ENCODE measurements around the gene PTMA.
"Not testable (repeated sequence)": the region's sequence is repeated elsewhere in the genome, so short reads cannot be mapped to it uniquely, and the experiment has no call there.

The PTMA gene

GRCh38 chr2:231714639-231715498 is 6.5 kb downstream of the PTMA start:
- peak; percentile 62 to 80 for DNase-seq (ENCODE audit: low read depth in 2 of 2, low spot score in 1 of 2)

GRCh38 chr2:231715499-231715837 is 7.1 kb downstream of the PTMA start:
- DNase-seq (ENCODE audit: low read depth in 2 of 2, low spot score in 1 of 2): no peak

GRCh38 chr2:231715988-231716616 is 7.8 kb downstream of the PTMA start:
- no peak for DNase-seq (ENCODE audit: low read depth in 2 of 2, low spot score in 1 of 2)

- no peak for DNase-seq (ENCODE audit: low read depth in 2 of 2, low spot score in 1 of 2)
Observed at GRCh38 chr2:231716666-231717280, 8.4 kb downstream of the PTMA start.

- no peak for DNase-seq (ENCODE audit: low read depth in 2 of 2, low spot score in 1 of 2)
Observed at GRCh38 chr2:231717281-231718171, 9.2 kb downstream of the PTMA start.

- no peak for DNase-seq (ENCODE audit: low read depth in 2 of 2, low spot score in 1 of 2)
Observed at GRCh38 chr2:231718799-231719198, 10.5 kb downstream of the PTMA start.

GRCh38 chr2:231720292-231720986 is 12.1 kb downstream of the PTMA start:
- DNase-seq (ENCODE audit: low read depth in 2 of 2, low spot score in 1 of 2): no peak

GRCh38 chr2:231720987-231721966 is 13.0 kb downstream of the PTMA start:
- no peak for DNase-seq (ENCODE audit: low read depth in 2 of 2, low spot score in 1 of 2)

- DNase-seq (ENCODE audit: low read depth in 2 of 2, low spot score in 1 of 2): no peak
Observed at GRCh38 chr2:231722721-231723307, 14.5 kb downstream of the PTMA start.

- DNase-seq (ENCODE audit: low read depth in 2 of 2, low spot score in 1 of 2): no peak
Observed at GRCh38 chr2:231725476-231725875, 17.2 kb downstream of the PTMA start.

- no peak for DNase-seq (ENCODE audit: low read depth in 2 of 2, low spot score in 1 of 2)
Observed at GRCh38 chr2:231726276-231726675, 18.0 kb downstream of the PTMA start.

- no peak for DNase-seq (ENCODE audit: low read depth in 2 of 2, low spot score in 1 of 2)
Observed at GRCh38 chr2:231727621-231728020, 19.3 kb downstream of the PTMA start.

- no peak for DNase-seq (ENCODE audit: low read depth in 2 of 2, low spot score in 1 of 2)
Observed at GRCh38 chr2:231732604-231733003, 24.3 kb downstream of the PTMA start.

GRCh38 chr2:231737761-231738160 is 29.4 kb downstream of the PTMA start:
- DNase-seq (ENCODE audit: low read depth in 2 of 2, low spot score in 1 of 2): no peak

GRCh38 chr2:231743376-231744116 is 35.2 kb downstream of the PTMA start:
- DNase-seq (ENCODE audit: low read depth in 2 of 2, low spot score in 1 of 2): no peak

GRCh38 chr2:231745303-231746038 is 37.1 kb downstream of the PTMA start:
- no peak for DNase-seq (ENCODE audit: low read depth in 2 of 2, low spot score in 1 of 2)

- not testable (repeated sequence) for DNase-seq (ENCODE audit: low read depth in 2 of 2, low spot score in 1 of 2)
Observed at GRCh38 chr2:231748153-231748896, 40.0 kb downstream of the PTMA start.
